OCI-M2 (cell line): ENCODE data around the gene MARCHF10.
"Not testable (repeated sequence)": the region's sequence is repeated elsewhere in the genome, so short reads cannot be mapped to it uniquely, and the experiment has no call there.

ENCODE experiments used
- DNase-seq: peaks from one replicate; lab custom pipeline; 2025; ENCODE audit not compliant: unreplicated experiment; lab: John Stamatoyannopoulos, UW

MARCHF10 gene

DNA sequence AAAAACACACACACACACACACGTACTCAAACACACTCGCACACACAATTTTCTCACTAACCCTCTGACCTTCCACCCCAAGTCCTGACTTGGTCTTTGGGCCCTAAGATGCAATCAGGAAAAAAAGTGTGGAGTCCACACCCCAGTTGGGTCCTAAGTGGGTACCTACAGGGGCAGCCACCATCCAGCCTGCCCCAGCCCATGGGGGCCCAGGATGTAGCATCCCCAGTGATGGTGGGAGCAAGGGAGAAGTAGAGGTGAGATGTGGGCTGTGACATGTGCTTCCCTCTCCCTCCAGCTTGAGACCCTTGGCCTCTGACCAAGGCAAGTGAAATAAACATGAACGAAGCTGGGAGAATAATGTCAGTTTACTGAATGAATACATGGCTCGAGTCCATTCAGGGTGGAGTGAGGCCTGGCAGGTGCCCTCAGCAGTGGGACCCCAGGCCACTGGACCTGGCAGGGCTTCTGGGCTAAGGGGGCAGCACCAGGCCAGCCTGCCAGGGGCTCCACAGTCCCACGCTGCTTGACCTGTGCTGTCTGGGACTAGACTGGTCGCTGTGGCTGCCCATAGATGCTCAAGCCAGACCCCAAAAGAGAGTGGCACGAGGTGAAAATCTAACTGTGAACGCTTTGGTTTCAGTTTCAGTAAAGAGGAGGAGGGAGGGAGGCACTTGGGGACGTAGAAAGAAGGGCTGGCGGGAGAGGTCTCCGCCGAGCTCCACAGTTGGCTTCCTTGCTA lies 107.0 kb downstream of the MARCHF10 start:
- DNase-seq = no peak

- DNase-seq = not testable (repeated sequence)
Observed at GRCh38 chr17:62698459-62698858, 109.7 kb downstream of the MARCHF10 start.

DNA sequence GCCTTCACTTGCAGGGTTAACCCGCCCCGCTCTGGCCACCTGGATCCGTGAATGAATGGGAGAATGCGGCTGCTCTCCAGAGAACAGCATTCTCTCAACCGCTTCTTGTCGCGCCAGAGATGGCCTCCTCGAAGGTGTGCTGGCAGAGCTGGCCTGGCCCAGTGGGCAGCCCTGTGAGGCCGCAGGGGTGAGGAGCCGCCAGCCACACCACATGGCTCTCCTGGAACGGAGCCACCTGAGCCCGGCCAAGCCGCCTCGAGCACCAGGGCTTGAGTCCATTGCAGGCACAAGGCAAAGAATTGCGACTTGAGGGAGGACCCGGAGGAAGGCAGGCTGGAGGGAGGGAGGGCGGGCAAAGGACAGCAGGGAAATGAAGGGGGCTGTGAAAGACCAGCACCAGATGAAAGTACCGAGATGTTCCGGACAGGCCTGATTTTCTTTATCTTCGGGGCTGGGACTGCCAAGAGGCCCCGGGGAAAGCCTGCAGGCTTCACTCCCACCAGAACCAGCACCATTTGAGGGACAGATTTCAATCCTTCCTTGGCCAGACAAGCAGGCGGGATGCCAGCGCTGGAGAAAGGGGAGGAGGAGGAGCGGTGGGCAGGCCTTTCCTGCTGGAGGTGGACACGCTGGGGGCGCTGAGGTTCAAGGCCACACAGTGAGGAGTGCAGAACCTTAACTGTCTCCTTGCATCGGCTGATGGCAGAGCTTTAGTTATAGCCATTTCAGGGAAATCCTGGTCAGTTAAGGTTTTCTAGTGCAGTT lies 111.2 kb downstream of the MARCHF10 start:
- no peak for DNase-seq

GRCh38 chr17:62696256-62696655 lies 111.9 kb downstream of the MARCHF10 start:
- DNase-seq = no peak

DNA sequence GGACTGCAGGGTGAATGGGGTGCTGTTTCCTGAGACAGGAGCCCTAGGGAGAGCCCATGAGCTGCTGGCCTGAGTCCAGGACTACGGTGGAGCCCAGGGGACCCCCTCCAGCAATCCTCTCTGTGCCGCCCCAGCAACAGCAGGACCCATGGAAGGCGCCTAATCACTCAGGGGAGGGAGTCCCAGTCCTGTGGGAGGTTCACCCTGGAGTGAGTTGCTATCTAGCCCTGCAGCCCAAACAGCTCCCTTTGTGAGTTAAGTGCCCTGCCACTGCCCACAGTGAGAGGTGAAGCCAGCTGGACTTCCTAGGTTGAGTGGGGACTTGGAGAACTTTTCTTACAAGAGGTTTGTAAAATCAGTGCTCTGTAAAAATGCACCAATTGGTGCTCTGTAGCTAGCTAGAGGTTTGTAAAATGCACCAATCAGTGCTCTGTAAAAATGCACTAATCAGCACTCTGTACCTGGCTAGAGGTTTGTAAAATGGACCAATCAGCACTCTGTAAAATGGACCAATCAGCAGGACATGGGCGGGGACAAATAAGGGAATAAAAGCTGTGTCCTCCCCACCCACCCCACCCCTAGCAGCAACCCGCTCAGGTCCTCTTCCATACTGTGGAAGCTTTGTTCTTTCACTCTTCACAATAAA lies 112.9 kb downstream of the MARCHF10 start:
- not testable (repeated sequence) for DNase-seq

DNA sequence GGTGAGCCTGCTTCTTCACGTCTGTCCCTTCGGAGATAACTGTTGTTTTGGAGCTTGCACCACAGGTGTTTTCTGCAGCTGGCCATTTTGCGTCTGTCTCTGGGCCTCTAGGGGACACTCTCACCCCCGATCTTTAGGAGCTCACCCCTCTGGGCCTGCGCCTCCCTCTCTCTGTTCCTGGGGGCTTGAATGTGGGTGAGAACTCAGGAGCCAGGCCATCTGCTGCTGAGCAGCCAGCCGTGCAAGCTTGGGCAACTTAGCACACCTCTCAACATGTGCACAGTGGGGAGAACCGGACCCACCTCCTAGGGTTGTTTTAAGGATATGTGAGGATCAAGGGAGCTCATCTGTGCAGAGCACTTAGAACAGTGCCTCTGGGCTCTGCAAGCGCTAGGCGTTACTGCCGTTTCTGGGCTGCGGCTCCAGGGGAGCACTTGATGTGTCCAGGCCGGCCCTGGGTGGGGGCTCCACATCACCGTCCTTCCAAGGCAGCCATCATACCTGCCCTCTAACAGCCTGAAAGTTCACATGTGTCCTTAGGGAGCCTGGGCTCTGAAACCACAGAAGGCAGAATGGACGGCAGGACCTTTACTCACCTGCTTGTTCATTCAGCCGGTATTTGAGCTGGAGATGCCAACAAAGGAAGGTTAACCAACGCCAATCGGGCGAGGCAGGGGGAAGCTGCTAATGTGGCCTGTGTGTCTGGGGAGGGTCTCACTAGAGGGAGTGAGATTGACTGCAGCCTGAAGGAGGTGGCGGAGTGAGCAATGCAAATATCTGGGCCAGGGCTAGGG lies 114.3 kb downstream of the MARCHF10 start:
- DNase-seq = no peak

DNA sequence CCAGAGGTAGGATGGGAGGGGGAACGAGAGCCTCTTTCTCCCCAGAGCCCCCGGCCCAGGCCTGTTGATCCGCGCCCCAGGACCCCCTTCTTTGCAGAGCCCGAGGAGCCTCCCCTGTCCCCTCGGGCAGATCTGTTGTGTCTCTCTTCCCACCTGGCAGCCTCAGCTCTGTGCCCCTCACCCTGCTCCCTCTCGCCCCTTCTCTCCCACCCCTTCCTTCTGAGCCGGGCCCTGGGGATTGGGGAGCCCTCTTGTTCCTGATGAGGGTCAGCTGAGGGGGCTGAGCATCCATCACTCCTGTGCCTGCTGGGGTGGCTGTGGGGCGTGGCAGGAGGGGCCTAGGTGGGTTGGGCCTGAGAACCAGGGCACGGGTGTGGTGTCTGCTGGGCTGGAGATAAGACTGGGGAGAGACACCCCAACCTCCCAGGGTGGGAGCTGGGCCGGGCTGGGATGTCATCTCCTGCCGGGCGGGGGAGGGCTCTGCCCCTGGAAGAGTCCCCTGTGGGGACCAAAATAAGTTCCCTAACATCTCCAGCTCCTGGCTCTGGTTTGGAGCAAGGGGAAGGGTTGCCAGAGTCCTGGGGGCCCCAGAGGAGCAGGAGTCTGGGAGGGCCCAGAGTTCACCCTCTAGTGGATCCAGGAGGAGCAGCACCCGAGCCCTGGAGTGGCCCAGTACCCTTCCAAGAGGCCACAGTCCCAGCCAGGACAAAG lies 115.2 kb downstream of the MARCHF10 start:
- DNase-seq = no peak

DNA sequence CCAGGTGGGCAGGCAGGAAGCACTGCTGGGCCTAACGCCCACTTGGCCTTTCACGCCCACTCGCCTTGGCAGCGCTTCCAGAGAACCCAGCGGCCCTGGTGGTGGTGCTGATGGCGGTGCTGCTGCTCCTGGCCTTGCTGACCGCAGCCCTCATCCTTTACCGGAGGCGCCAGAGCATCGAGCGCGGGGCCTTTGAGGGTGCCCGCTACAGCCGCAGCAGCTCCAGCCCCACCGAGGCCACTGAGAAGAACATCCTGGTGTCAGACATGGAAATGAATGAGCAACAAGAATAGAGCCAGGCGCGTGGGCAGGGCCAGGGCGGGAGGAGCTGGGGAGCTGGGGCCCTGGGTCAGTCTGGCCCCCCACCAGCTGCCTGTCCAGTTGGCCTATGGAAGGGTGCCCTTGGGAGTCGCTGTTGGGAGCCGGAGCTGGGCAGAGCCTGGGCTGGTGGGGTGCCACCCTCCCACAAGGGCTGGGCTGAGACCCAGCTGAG lies 115.9 kb downstream of the MARCHF10 start:
- no peak for DNase-seq

- DNase-seq = not testable (repeated sequence)
Observed at GRCh38 chr17:62691589-62691915, 116.6 kb downstream of the MARCHF10 start.

GRCh38 chr17:62690168-62690897 lies 117.8 kb downstream of the MARCHF10 start:
- no peak for DNase-seq

GRCh38 chr17:62689441-62690167 lies 118.5 kb downstream of the MARCHF10 start:
- DNase-seq = no peak

GRCh38 chr17:62688398-62689160 lies 119.5 kb downstream of the MARCHF10 start:
- no peak for DNase-seq

DNA sequence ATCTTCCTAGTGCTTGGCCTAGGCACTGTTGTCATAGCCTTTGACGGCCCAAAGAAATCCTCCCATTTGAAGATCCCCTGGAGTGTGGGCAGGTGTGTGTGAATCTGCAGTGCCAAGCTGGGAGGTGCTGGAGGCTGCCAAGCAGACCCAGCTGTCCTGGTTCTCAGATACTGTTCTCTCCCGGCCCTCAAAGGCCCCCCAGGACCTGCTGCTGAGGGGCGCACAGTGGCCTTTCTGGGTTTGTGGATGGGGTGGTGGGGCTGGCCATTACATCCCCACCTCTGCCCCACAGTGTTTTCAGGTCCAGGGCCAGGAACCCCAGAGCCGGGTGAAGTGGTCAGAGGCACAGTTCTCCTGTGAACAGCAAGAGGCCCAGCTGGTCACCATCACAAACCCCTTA lies 120.1 kb downstream of the MARCHF10 start:
- DNase-seq = no peak

GRCh38 chr17:62684179-62684578 lies 123.9 kb downstream of the MARCHF10 start:
- DNase-seq = no peak

DNA sequence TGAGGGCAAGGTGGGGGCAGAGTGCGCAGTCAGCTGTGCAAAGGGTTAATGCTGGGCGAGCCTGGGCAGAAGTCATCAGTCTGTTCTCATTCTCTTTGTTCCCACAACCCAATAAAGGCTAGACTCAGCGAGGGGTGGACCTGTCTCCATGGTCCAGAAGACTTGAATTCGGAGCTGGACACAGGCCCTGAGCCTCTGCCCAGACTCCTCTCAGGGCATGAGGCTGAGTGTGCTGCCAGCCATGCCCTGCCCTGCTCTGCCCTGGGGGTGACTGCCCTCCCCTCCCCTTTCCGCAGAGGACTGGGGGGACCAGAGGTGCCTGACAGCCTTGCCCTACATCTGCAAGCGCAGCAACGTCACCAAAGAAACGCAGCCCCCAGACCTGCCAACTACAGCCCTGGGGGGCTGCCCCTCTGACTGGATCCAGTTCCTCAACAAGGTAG lies 126.2 kb downstream of the MARCHF10 start:
- no peak for DNase-seq

DNA sequence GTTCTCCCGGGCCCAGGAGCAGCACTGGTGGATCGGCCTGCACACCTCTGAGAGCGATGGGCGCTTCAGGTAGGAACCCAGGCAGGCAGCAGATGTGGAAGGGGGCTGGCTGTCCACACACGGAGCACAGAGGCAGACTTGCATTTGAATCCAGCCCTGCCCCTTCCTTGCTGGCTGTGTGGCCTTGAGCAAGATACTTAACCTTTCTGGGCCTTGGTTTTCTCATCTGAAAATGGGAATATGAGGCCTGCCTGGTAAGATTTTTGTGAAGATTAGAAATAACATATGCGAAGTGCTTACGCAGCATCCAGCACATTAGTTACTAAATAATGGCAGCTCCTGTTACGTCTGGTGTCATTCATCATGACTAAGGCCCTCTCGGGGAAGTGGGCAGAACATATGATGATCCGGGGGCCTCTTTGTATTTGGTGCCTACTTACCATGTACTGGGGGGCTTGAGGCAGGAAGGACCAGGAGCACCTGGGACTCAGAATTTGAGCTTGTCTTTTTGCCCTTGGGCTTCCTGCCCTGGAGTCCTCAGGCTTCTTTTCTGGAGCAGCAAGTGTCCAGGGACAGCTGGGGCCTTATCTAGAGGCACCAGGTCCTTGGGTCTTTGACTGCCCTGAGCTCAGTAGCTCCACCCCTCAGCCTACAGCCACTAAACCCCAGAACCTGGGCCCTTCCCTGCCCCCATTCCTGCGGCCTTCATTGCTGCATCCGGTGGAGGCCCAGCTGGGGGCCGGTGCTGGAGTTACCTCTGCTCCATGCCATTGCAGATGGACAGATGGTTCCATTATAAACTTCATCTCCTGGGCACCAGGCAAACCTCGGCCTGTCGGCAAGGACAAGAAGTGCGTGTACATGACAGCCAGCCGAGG lies 126.8 kb downstream of the MARCHF10 start:
- DNase-seq = no peak

GRCh38 chr17:62680541-62681052 lies 127.5 kb downstream of the MARCHF10 start:
- DNase-seq = no peak
